Measurements from ENCODE around the gene PNLIPRP1. TPM values are rescaled to one million over a fixed set of nuclear protein-coding genes. Genes with fewer than 3 reads are reported as not detected.

Gene PNLIPRP1
- polyA plus RNA-seq, 3 donors: 0.04 TPM; not detected in 2

DNA sequence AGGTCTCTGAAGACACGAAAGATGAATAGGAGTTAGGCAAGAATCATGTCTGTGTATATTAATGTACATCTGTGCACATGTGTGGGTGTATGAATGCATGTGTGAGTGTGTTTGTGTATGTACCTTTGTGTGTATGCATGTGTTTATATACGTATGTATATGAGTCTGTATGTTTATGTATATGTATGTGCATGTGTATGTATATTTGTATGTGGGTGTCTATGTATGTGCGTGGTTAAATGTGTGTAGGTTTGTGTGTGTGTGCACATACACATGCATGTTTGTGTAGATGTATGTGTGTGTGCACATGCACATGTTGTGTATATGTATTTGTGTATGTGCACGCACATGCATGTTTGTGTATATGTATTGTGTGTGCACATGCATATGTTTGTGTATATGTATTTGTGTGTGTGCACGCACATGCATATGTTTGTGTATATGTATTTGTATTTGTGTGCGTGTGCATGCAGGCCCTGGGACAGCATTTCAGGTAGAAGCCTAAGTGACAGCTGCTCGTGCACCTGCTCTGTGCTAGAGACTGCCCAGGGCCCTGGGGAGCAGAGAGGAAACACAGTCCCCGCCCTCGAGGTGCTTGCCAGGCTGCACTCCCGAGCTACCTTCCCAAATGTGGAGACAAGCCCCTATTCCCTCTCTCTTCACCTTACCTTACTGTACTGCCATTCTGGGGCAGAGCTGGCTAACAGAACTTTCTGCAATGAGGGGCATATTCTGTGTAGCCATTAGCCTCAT lies 12.1 kb downstream of the PNLIPRP1 start:
- Histone ChIP-seq H3K9me3 (replicated peaks in 1 of 2; ENCODE audit: control insufficient read depth in 1 of 2, insufficient read depth in 1 of 2, low read length in 2 of 2) (no peaks in the 10 kb centered on the region), H4K20me1 (ENCODE audit: insufficient read depth, low read length) (no peaks in the 10 kb centered on the region), H3K4me2 (replicated peaks; ENCODE audit: extremely low read depth, low read length, poor library complexity, severe bottlenecking) (no peak overlapping the region), H3K27ac (ENCODE audit: low read depth in 1 of 2, low read length in 2 of 2) (no peak overlapping the region), H3K36me3 (replicated peaks in 1 of 2; ENCODE audit: control insufficient read depth in 1 of 2, insufficient read depth in 2 of 2, low read length in 2 of 2) (no peaks in the 10 kb centered on the region), H2AFZ (ENCODE audit: insufficient read depth, low read depth, low read length, poor library complexity, severe bottlenecking) (no peak overlapping the region), H3K27me3 (ENCODE audit: control insufficient read depth in 2 of 2, insufficient read depth in 2 of 2, low read length in 2 of 2) (no peaks in the 10 kb centered on the region), H3K79me2 (ENCODE audit: insufficient read depth, low read length) (no peaks in the 10 kb centered on the region), H3K4me3 (replicated peaks in 1 of 3; ENCODE audit: low read depth in 2 of 3, low read length in 3 of 3) (no peak overlapping the region), H3K4me1 (ENCODE audit: control insufficient read depth in 1 of 2, insufficient read depth in 2 of 2, low read length in 2 of 2) (no peaks in the 10 kb centered on the region), H3K9ac (ENCODE audit: insufficient read depth, low read length, poor library complexity, severe bottlenecking) (no peak overlapping the region)
- WGBS (ENCODE audit: insufficient coverage): 93% methylated on average over 10 of the region's 10 CpGs
- TF ChIP-seq, protein P1, sequence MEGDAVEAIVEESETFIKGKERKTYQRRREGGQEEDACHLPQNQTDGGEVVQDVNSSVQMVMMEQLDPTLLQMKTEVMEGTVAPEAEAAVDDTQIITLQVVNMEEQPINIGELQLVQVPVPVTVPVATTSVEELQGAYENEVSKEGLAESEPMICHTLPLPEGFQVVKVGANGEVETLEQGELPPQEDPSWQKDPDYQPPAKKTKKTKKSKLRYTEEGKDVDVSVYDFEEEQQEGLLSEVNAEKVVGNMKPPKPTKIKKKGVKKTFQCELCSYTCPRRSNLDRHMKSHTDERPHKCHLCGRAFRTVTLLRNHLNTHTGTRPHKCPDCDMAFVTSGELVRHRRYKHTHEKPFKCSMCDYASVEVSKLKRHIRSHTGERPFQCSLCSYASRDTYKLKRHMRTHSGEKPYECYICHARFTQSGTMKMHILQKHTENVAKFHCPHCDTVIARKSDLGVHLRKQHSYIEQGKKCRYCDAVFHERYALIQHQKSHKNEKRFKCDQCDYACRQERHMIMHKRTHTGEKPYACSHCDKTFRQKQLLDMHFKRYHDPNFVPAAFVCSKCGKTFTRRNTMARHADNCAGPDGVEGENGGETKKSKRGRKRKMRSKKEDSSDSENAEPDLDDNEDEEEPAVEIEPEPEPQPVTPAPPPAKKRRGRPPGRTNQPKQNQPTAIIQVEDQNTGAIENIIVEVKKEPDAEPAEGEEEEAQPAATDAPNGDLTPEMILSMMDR (IDR thresholded peaks at IDR 0.05): no peak
- DNase-seq: no peak
- no peaks in the 10 kb centered on the region for H3K4me1 Mint-ChIP-seq
- H3K4me3 Mint-ChIP-seq: no peak overlapping the region
- intact Hi-C loops (cut with micrococcal nuclease): no loop called here
- H3K27ac Mint-ChIP-seq: no peak overlapping the region
- no peaks in the 10 kb centered on the region for H3K36me3 Mint-ChIP-seq
- H3K9me3 Mint-ChIP-seq: no peaks in the 10 kb centered on the region
- peaks cover 4 to 7% (median 6%) of the 10 kb centered on the region in 3 donors for H3K27me3 Mint-ChIP-seq (ENCODE audit: low read depth in 3 of 3)

DNA sequence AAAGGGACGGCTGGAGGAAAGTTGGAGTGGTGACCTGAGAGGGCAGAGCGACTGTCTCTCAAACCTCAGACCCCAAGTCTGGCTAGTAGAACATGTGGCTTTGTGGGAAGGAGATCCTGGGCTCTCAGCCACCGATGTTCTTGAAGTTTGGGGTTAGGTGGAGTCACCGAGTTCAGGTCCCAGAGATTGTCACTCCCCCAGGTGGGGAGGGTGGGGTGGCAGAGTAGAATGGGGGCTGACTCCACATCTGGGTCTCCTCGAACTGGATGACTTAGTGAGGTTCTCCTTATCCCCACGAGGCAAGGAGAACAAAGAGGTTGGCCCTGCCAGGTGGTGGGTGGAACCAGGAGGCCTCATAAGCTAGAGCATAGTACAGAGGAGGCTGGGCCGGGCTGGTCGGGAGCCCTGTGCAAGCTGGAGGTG lies 15.3 kb downstream of the PNLIPRP1 start:
- Histone ChIP-seq H3K27me3 (ENCODE audit: control insufficient read depth in 2 of 2, insufficient read depth in 2 of 2, low read length in 2 of 2) (peaks cover 0 to 26% of the 10 kb centered on the region in 2 donors), H4K20me1 (ENCODE audit: insufficient read depth, low read length) (no peaks in the 10 kb centered on the region), H3K4me1 (ENCODE audit: control insufficient read depth in 1 of 2, insufficient read depth in 2 of 2, low read length in 2 of 2) (no peaks in the 10 kb centered on the region), H3K4me2 (replicated peaks; ENCODE audit: extremely low read depth, low read length, poor library complexity, severe bottlenecking) (no peak overlapping the region), H3K9ac (ENCODE audit: insufficient read depth, low read length, poor library complexity, severe bottlenecking) (no peak overlapping the region), H3K4me3 (replicated peaks in 1 of 3; ENCODE audit: low read depth in 2 of 3, low read length in 3 of 3) (no peak overlapping the region), H3K27ac (ENCODE audit: low read depth in 1 of 2, low read length in 2 of 2) (no peak overlapping the region), H2AFZ (ENCODE audit: insufficient read depth, low read depth, low read length, poor library complexity, severe bottlenecking) (no peak overlapping the region), H3K9me3 (replicated peaks in 1 of 2; ENCODE audit: control insufficient read depth in 1 of 2, insufficient read depth in 1 of 2, low read length in 2 of 2) (peaks cover 0 to 6% of the 10 kb centered on the region in 2 donors), H3K79me2 (ENCODE audit: insufficient read depth, low read length) (no peaks in the 10 kb centered on the region), H3K36me3 (replicated peaks in 1 of 2; ENCODE audit: control insufficient read depth in 1 of 2, insufficient read depth in 2 of 2, low read length in 2 of 2) (no peaks in the 10 kb centered on the region)
- TF ChIP-seq, protein P1 (IDR thresholded peaks at IDR 0.05): no peak
- Mint-ChIP-seq H3K9me3 (peaks cover 3 to 17% (median 9%) of the 10 kb centered on the region in 7 donors), H3K27me3 (ENCODE audit: low read depth in 3 of 3) (peaks cover 22 to 33% (median 32%) of the 10 kb centered on the region in 3 donors), H3K36me3 (no peaks in the 10 kb centered on the region), H3K4me3 (no peak overlapping the region), H3K27ac (no peak overlapping the region), H3K4me1 (no peaks in the 10 kb centered on the region)
- intact Hi-C loops (cut with micrococcal nuclease): no loop called here
- DNase-seq: no peak
- WGBS (ENCODE audit: insufficient coverage): 0% methylated on average over 1 of the region's 8 CpGs
